ENCODE measurements around the gene PRR13. TPM values are rescaled to one million over a fixed set of nuclear protein-coding genes. Genes with fewer than 3 reads are reported as not detected.

Gene PRR13
- total and polyA plus RNA-seq, 2 of the 8 experiments (the other 6 are each of a cell fraction or from before 2014, with no cell fraction given) = 82.9 to 185 TPM

- no peak for TF ChIP-seq USF2 (IDR thresholded peaks at IDR 0.05; ENCODE audit: low read length)
- no peak for TF ChIP-seq JUN (IDR thresholded peaks at IDR 0.05; ENCODE audit: low read depth, low read length)
Observed at GRCh38 chr12:53485955-53486735, 44.6 kb downstream of the PRR13 start (continued).
